ENCODE results near the gene AUTS2. TPM values are rescaled to one million over a fixed set of nuclear protein-coding genes. Genes with fewer than 3 reads are reported as not detected.

AUTS2 gene
- total and polyA plus RNA-seq, 2 donors (not counting 1 experiment from before 2014, with no cell fraction given) = 0.60 to 9.1 TPM

GRCh38 chr7:70218006-70218405 lies 619.7 kb downstream of the AUTS2 start:
- Histone ChIP-seq H3K9ac (ENCODE audit: insufficient read depth, low read length) (no peak overlapping the region), H3K27ac (ENCODE audit: insufficient read depth, low read length) (no peak overlapping the region), H3K4me2 (ENCODE audit: extremely low read depth, insufficient read depth, low read length) (no peak overlapping the region), H2AFZ (ENCODE audit: low read length) (no peak overlapping the region), H3K4me3 (replicated peaks in 1 of 4; ENCODE audit: control extremely low read depth in 1 of 4, insufficient read depth in 1 of 4, low read depth in 3 of 4, low read length in 4 of 4) (no peak overlapping the region), H4K20me1 (ENCODE audit: control insufficient read depth, extremely low read depth, insufficient read depth, low read length) (no peaks in the 10 kb centered on the region), H3K36me3 (ENCODE audit: control insufficient read depth, insufficient read depth, low read length) (no peaks in the 10 kb centered on the region), H3K4me1 (ENCODE audit: control insufficient read depth, extremely low read depth, insufficient read depth, low read length) (no peaks in the 10 kb centered on the region), H3K27me3 (ENCODE audit: control insufficient read depth, insufficient read depth, low read length) (no peaks in the 10 kb centered on the region), H3K9me3 (ENCODE audit: control insufficient read depth, insufficient read depth, low read depth, low read length) (no peaks in the 10 kb centered on the region), H3K79me2 (ENCODE audit: control insufficient read depth, insufficient read depth, low read length) (no peaks in the 10 kb centered on the region)
- no peak for DNase-seq (ENCODE audit: low read depth in 2 of 2)
- no peak for TF ChIP-seq EZH2 (IDR thresholded peaks at IDR 0.05; ENCODE audit: low read length, missing control alignments)
- TF ChIP-seq, protein P1, sequence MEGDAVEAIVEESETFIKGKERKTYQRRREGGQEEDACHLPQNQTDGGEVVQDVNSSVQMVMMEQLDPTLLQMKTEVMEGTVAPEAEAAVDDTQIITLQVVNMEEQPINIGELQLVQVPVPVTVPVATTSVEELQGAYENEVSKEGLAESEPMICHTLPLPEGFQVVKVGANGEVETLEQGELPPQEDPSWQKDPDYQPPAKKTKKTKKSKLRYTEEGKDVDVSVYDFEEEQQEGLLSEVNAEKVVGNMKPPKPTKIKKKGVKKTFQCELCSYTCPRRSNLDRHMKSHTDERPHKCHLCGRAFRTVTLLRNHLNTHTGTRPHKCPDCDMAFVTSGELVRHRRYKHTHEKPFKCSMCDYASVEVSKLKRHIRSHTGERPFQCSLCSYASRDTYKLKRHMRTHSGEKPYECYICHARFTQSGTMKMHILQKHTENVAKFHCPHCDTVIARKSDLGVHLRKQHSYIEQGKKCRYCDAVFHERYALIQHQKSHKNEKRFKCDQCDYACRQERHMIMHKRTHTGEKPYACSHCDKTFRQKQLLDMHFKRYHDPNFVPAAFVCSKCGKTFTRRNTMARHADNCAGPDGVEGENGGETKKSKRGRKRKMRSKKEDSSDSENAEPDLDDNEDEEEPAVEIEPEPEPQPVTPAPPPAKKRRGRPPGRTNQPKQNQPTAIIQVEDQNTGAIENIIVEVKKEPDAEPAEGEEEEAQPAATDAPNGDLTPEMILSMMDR (conservative IDR thresholded peaks at IDR 0.05 in 1 of 2, IDR thresholded peaks at IDR 0.05 in 1 of 2; ENCODE audit: low read depth in 1 of 2, low read length in 2 of 2) = no peak

- Histone ChIP-seq H3K9me3 (ENCODE audit: control insufficient read depth, insufficient read depth, low read depth, low read length) (no peaks in the 10 kb centered on the region), H3K79me2 (ENCODE audit: control insufficient read depth, insufficient read depth, low read length) (no peaks in the 10 kb centered on the region), H3K4me2 (ENCODE audit: extremely low read depth, insufficient read depth, low read length) (no peak overlapping the region), H3K4me1 (ENCODE audit: control insufficient read depth, extremely low read depth, insufficient read depth, low read length) (no peaks in the 10 kb centered on the region), H4K20me1 (ENCODE audit: control insufficient read depth, extremely low read depth, insufficient read depth, low read length) (no peaks in the 10 kb centered on the region), H3K9ac (ENCODE audit: insufficient read depth, low read length) (no peak overlapping the region), H3K36me3 (ENCODE audit: control insufficient read depth, insufficient read depth, low read length) (no peaks in the 10 kb centered on the region), H3K27me3 (ENCODE audit: control insufficient read depth, insufficient read depth, low read length) (no peaks in the 10 kb centered on the region), H3K27ac (ENCODE audit: insufficient read depth, low read length) (no peak overlapping the region), H3K4me3 (replicated peaks in 1 of 4; ENCODE audit: control extremely low read depth in 1 of 4, insufficient read depth in 1 of 4, low read depth in 3 of 4, low read length in 4 of 4) (no peak overlapping the region), H2AFZ (ENCODE audit: low read length) (no peak overlapping the region)
- DNase-seq (ENCODE audit: low read depth in 2 of 2) = no peak
- TF ChIP-seq, protein P1 (conservative IDR thresholded peaks at IDR 0.05 in 1 of 2, IDR thresholded peaks at IDR 0.05 in 1 of 2; ENCODE audit: low read depth in 1 of 2, low read length in 2 of 2) = no peak
- no peak for TF ChIP-seq EZH2 (IDR thresholded peaks at IDR 0.05; ENCODE audit: low read length, missing control alignments)
Measured at GRCh38 chr7:70219061-70219460, 620.8 kb downstream of the AUTS2 start.

GRCh38 chr7:70229242-70229641 lies 631.0 kb downstream of the AUTS2 start:
- H3K27ac ChIP-seq (ENCODE audit: insufficient read depth, low read length) = no peak overlapping the region
- no peak overlapping the region for H3K9ac ChIP-seq (ENCODE audit: insufficient read depth, low read length)
- H4K20me1 ChIP-seq (ENCODE audit: control insufficient read depth, extremely low read depth, insufficient read depth, low read length) = no peaks in the 10 kb centered on the region
- H2AFZ ChIP-seq (ENCODE audit: low read length) = no peak overlapping the region
- no peak overlapping the region for H3K4me3 ChIP-seq (replicated peaks in 1 of 4; ENCODE audit: control extremely low read depth in 1 of 4, insufficient read depth in 1 of 4, low read depth in 3 of 4, low read length in 4 of 4)
- no peaks in the 10 kb centered on the region for H3K9me3 ChIP-seq (ENCODE audit: control insufficient read depth, insufficient read depth, low read depth, low read length)
- no peak overlapping the region for H3K4me2 ChIP-seq (ENCODE audit: extremely low read depth, insufficient read depth, low read length)
- no peak for DNase-seq (ENCODE audit: low read depth in 2 of 2)
- H3K79me2 ChIP-seq (ENCODE audit: control insufficient read depth, insufficient read depth, low read length) = no peaks in the 10 kb centered on the region
- no peak for TF ChIP-seq EZH2 (IDR thresholded peaks at IDR 0.05; ENCODE audit: low read length, missing control alignments)
- TF ChIP-seq, protein P1 (conservative IDR thresholded peaks at IDR 0.05 in 1 of 2, IDR thresholded peaks at IDR 0.05 in 1 of 2; ENCODE audit: low read depth in 1 of 2, low read length in 2 of 2) = no peak
- no peaks in the 10 kb centered on the region for H3K27me3 ChIP-seq (ENCODE audit: control insufficient read depth, insufficient read depth, low read length)
- no peaks in the 10 kb centered on the region for H3K36me3 ChIP-seq (ENCODE audit: control insufficient read depth, insufficient read depth, low read length)
- H3K4me1 ChIP-seq (ENCODE audit: control insufficient read depth, extremely low read depth, insufficient read depth, low read length) = no peaks in the 10 kb centered on the region
